Ovary (tissue), 9 donors: Measurements from ENCODE around the gene SEMA5A. TPM values are rescaled to one million over a fixed set of nuclear protein-coding genes. Genes with fewer than 3 reads are reported as not detected.

Experiments used
- DNase-seq, 5 donors: peaks; one replicate each; pipeline ENCODE4 v3.0.0-alpha.2; 2019 to 2020
- H3K27ac ChIP-seq, 2 donors: fragments of 200-600 bp; one replicate each; pipeline versions ENCODE4 v1.5.1 to v1.8.0; 2019 to 2022
- H3K27me3 ChIP-seq: fragments of 200-600 bp; one replicate; pipeline ENCODE4 v1.8.0; 2022
- H3K36me3 ChIP-seq: fragments of 200-600 bp; sonication (generic); one replicate; pipeline ENCODE4 v1.5.1; 2019
- H3K4me1 ChIP-seq: one replicate; pipeline ENCODE4 v1.8.1; 2013; ENCODE audit warnings: mild to moderate bottlenecking, moderate library complexity; ENCODE audit not compliant: insufficient read depth
- H3K4me3 ChIP-seq: fragments of 200-600 bp; sonication (generic); one replicate; pipeline ENCODE4 v1.5.1; 2017
- H3K9me3 ChIP-seq, 2 donors: fragments of 200-600 bp in 1 of 2; sonication (generic) in 1 of 2; one replicate each; pipeline versions ENCODE4 v1.5.1 to v1.8.1; 2013 to 2019; ENCODE audit warnings: mild to moderate bottlenecking in 1 of 2, moderate library complexity in 1 of 2
- EP300 ChIP-seq: sonication (generic); formaldehyde crosslinking; IDR thresholded peaks from one replicate; pipeline ENCODE4 v1.6.1; 2017; ENCODE audit warnings: antibody characterized with exemption
- POLR2A ChIP-seq: fragments of 450-650 bp; IDR thresholded peaks from one replicate; pipeline ENCODE4 v1.6.1; 2017; ENCODE audit warnings: antibody characterized with exemption, mild to moderate bottlenecking, moderate library complexity
- WGBS, 3 donors: extraction: QIAGEN DNeasy Blood & Tissue Kit in 1 of 3; methylation state at CpG; one replicate each; pipeline versions ENCODE4 v1.1.5 to v1.1.7; 2013 to 2017; 5-methylcytosine and 5-hydroxymethylcytosine counted together
- intact Hi-C, 4 donors: fragments of 100-400 bp; cut with DNase I; formaldehyde crosslinking; loops; one replicate each; pipeline versions ENCODE4 v1.11.0 to v1.15.1; 2022 to 2023
- polyA plus RNA-seq, 2 donors: library from polyadenylated mRNA; stranded (reverse); fragments of 200-250 nt in 1 of 2; fragments of 350-450 nt in 1 of 2; fragmentation: Illumina TruSeq in 1 of 2; extraction: RNeasy Lipid Tissue Mini Kit (QIAGEN cat#74804) in 1 of 2; gene quantifications; one replicate each; pipeline ENCODE4 v1.2.3, GENCODE V29; 2013 to 2014
- total RNA-seq, 7 donors: library from RNA; depleted of rRNA in 2 of 7; stranded (reverse); fragments of >200 nt in 2 of 7; fragmentation: NEBNext Ultra II Directional in 3 of 7; extraction: Animal tissue kit (Norgen Biotek cat#: 25700) in 3 of 7; gene quantifications; one replicate each; pipeline versions ENCODE4 v1.1.0 to v1.2.4, GENCODE V29; 2016 to 2023
- TF ChIP-seq, protein P1 (sequence below), 3 donors: fragments of 450-650 bp in 2 of 3; fragments of 200-600 bp in 1 of 3; IDR thresholded peaks; one replicate each; pipeline versions ENCODE4 v1.5.1 to v1.8.0; 2016 to 2022; ENCODE audit warnings: antibody characterized with exemption in 3 of 3, mild to moderate bottlenecking in 1 of 3
- donor health status: DM: no; HTN: no; CAD: no; lungs with moderate emphysema.
- donor health status: DM: no; HTN: no; CAD: no.
- donor health status: Bipolar disorder and iron deficiency.
- donor health status: DM: yes; HTN: yes; CAD: no.
- donor health status: DM: no; HTN: no; CAD: no.
- donor health status: DM: yes; HTN: yes; CAD: no.

Gene SEMA5A
- total and polyA plus RNA-seq, 9 donors: 2.0 to 6.6 (median 4.3) TPM

DNA sequence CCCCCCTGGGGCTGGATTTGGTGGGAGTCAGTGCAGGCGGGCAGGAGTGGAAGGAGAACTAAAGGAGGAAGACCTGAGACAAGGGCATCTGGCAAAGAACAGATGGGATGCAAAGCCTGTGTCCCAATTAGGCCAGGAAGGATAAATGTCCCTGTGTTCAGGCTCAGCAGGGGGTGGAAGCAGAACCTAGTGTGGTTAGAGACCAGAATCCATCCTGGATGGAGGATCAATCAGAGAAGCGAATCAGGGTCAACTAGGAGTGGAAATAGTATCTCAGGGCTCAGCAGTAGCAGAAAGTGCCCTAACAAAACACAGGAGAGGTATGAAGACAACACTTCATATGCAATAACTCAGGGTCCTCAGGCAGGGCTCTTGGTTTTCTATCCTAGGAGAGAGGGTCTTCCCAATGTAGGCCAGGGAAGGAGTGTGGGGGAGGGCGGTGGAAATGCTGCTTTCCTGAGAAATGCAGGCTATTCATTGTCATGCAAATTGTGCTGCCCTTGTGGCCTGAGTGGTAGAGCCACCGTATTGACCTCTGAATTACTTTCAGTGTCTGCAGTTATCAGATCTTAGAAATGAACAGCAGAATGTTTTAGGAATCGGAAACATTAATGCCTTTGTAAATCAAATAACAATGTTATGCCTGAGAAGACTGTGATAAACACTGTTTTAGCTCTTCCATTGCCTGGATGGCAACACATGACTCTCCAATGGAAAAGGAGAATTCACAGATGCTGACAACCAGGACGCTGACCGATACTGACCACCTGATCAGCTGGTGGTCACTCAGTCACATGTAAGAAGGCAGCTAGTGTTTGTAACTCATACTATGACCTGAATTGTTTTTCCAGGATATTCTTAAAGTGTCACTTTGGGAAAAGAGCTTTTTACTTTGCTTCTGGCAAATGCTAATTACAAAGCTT is 323.6 kb downstream of the SEMA5A start:
- TF ChIP-seq, protein P1, sequence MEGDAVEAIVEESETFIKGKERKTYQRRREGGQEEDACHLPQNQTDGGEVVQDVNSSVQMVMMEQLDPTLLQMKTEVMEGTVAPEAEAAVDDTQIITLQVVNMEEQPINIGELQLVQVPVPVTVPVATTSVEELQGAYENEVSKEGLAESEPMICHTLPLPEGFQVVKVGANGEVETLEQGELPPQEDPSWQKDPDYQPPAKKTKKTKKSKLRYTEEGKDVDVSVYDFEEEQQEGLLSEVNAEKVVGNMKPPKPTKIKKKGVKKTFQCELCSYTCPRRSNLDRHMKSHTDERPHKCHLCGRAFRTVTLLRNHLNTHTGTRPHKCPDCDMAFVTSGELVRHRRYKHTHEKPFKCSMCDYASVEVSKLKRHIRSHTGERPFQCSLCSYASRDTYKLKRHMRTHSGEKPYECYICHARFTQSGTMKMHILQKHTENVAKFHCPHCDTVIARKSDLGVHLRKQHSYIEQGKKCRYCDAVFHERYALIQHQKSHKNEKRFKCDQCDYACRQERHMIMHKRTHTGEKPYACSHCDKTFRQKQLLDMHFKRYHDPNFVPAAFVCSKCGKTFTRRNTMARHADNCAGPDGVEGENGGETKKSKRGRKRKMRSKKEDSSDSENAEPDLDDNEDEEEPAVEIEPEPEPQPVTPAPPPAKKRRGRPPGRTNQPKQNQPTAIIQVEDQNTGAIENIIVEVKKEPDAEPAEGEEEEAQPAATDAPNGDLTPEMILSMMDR (IDR thresholded peaks at IDR 0.05): no peak
- TF ChIP-seq EP300 (no peak), POLR2A (no peak)
- no peaks in the 10 kb centered on the region for H3K9me3 ChIP-seq
- H3K27ac ChIP-seq: no peak overlapping the region
- H3K27me3 ChIP-seq: no peaks in the 10 kb centered on the region
- WGBS, 3 donors: 82 to 89% (median 86%) methylated on average over 7 of the region's 7 CpGs
- H3K36me3 ChIP-seq: no peaks in the 10 kb centered on the region
- intact Hi-C loops: no loop called here
- no peaks in the 10 kb centered on the region for H3K4me1 ChIP-seq
- no peak for DNase-seq
- no peak overlapping the region for H3K4me3 ChIP-seq

DNA sequence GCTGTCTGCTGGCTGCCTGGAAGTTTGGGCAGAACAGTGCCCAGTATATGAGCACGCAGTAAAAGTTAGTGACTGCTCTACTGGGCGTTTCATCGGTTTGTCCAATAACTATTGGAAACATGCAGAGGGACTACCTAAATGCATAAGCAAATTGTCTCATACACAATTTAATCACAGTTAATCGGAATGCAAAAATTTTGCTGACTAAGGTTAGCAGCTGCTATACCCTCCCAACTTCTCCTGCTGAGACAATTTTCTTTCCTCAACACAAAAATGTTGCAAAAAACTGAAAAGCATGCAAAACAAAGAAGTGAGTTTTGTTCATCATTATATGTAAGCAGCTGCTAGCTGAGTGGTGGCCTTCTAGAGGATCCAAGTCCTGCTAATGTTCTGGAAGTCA is 327.5 kb downstream of the SEMA5A start:
- no peak for DNase-seq
- Histone ChIP-seq H3K4me1 (no peaks in the 10 kb centered on the region), H3K4me3 (no peak overlapping the region), H3K36me3 (no peaks in the 10 kb centered on the region), H3K27ac (no peak overlapping the region), H3K9me3 (no peaks in the 10 kb centered on the region), H3K27me3 (no peaks in the 10 kb centered on the region)
- no peak for TF ChIP-seq EP300
- TF ChIP-seq, protein P1 (IDR thresholded peaks at IDR 0.05): no peak
- no peak for TF ChIP-seq POLR2A
- WGBS, 3 donors: 72 to 95% (median 90%) methylated on average over 4 of the region's 4 CpGs
- intact Hi-C loops: no loop called here

DNA sequence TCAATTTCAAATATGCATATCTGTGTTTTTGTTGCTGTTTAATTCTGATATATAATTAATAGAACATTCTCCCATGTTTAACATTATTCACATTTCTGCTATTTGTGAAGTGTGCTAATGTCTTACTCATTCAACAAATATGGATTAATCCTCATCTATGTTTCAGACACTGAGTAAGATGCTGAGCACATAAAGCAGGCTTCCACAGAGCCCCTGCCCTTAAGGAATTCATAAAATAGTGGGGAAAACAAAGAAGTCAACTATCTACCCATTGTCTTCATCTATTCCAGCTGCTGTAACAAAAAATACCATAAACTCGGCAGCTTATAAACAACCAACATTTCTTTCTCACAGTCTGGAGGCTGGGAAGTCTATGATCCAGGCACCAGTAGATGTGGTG is 333.3 kb downstream of the SEMA5A start:
- DNase-seq: no peak
- TF ChIP-seq EP300 (no peak), POLR2A (no peak)
- TF ChIP-seq, protein P1 (IDR thresholded peaks at IDR 0.05): no peak
- Histone ChIP-seq H3K4me3 (no peak overlapping the region), H3K36me3 (no peaks in the 10 kb centered on the region), H3K9me3 (no peaks in the 10 kb centered on the region), H3K27me3 (no peaks in the 10 kb centered on the region), H3K4me1 (no peaks in the 10 kb centered on the region), H3K27ac (no peak overlapping the region)
- 85 to 88% (median 88%) methylated on average over 1 of the region's 1 CpG for WGBS, 3 donors
- intact Hi-C loops: no loop called here

DNA sequence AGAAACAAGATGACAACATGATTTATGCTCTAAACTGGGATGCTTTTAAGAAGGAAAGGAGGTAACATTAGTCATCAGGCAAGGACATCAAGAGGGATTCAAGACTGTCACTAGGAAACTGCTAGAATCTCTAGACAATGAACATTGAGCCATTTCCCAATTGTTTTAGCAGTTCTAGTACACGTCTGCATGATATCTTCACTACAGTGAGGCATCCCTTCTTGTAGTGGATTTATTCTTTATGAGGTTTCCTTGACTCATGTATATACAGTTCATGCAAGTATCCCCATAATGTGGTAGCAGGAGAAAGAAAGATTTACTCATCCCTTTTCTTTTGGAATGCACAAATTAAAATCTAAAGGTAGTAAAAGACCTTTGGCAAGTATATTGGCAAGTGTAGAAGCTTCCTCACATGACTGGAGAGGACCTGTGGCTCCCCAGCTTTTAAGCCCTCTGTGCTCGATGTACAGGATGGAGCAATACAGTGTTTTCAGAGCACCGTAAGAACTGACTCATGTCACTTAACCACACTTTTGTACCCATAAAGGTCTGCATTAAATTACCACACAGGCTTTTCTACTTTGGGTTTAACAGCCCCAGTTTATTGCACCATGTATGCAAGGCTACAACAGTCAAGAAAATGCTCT is 335.9 kb downstream of the SEMA5A start:
- TF ChIP-seq EP300 (no peak), POLR2A (no peak)
- TF ChIP-seq, protein P1 (IDR thresholded peaks at IDR 0.05): no peak
- WGBS, 3 donors: 85 to 92% (median 90%) methylated on average over 3 of the region's 3 CpGs
- H3K27ac ChIP-seq: no peak overlapping the region
- H3K4me1 ChIP-seq: no peaks in the 10 kb centered on the region
- H3K27me3 ChIP-seq: no peaks in the 10 kb centered on the region
- intact Hi-C loops: no loop called here
- no peaks in the 10 kb centered on the region for H3K36me3 ChIP-seq
- no peak for DNase-seq
- no peak overlapping the region for H3K4me3 ChIP-seq
- H3K9me3 ChIP-seq: no peaks in the 10 kb centered on the region
